Testis (tissue), 3 donors: ENCODE data around the gene CEMIP. TPM values are rescaled to one million over a fixed set of nuclear protein-coding genes. Genes with fewer than 3 reads are reported as not detected.

Source experiments
- DNase-seq: peaks from one replicate; pipeline ENCODE4 v3.0.0-alpha.2; 2019
- H3K27ac ChIP-seq, 2 donors: fragments of 200-600 bp; sonication (generic); one replicate each; pipeline ENCODE4 v1.5.1; 2019
- H3K27me3 ChIP-seq: fragments of 200-600 bp; sonication (generic); one replicate; pipeline ENCODE4 v1.5.1; 2019
- H3K36me3 ChIP-seq: fragments of 200-600 bp; sonication (generic); one replicate; pipeline ENCODE4 v1.5.1; 2017; ENCODE audit warnings: low read depth; ENCODE audit errors: missing control alignments
- H3K4me1 ChIP-seq: fragments of 200-600 bp; sonication (generic); one replicate; pipeline ENCODE4 v1.5.1; 2019
- H3K4me3 ChIP-seq, 2 donors: fragments of 200-600 bp; sonication (generic); one replicate each; pipeline ENCODE4 v1.5.1; 2017 to 2019
- H3K9me3 ChIP-seq: fragments of 200-600 bp; sonication (generic); one replicate; pipeline ENCODE4 v1.5.1; 2017
- POLR2A ChIP-seq: fragments of 450-650 bp; IDR thresholded peaks from one replicate; pipeline ENCODE4 v1.6.1; 2017; ENCODE audit warnings: antibody characterized with exemption, mild to moderate bottlenecking, moderate library complexity
- WGBS, 2 donors: methylation state at CpG; one replicate each; pipeline ENCODE4 v1.1.5; 2018; 5-methylcytosine and 5-hydroxymethylcytosine counted together
- intact Hi-C: fragments of 100-400 bp; cut with DNase I; formaldehyde crosslinking; loops from one replicate; pipeline ENCODE4 v1.15.1; 2023; ENCODE audit warnings: low total_unique reads
- polyA plus RNA-seq: library from polyadenylated mRNA; stranded (reverse); fragments of 350-450 nt; fragmentation: Illumina TruSeq; extraction: RNeasy Lipid Tissue Mini Kit (QIAGEN cat#74804); gene quantifications from one replicate; pipeline ENCODE4 v1.2.3, GENCODE V29; 2014; ENCODE audit warnings: low read depth, low replicate concordance; ENCODE audit not compliant: insufficient read depth
- total RNA-seq, 2 donors: library from RNA; depleted of rRNA; stranded (reverse); fragments of >200 nt; gene quantifications; one replicate each; pipeline ENCODE4 v1.2.3, GENCODE V29; 2016
- TF ChIP-seq, protein P1 (sequence below), 3 experiments: fragments of 450-650 bp in 2 of 3; fragments of 200-600 bp in 1 of 3; sonication (generic) in 1 of 3; IDR thresholded peaks; one replicate each; pipeline ENCODE4 v1.5.1; 2016 to 2019; ENCODE audit warnings: antibody characterized with exemption in 3 of 3, mild to moderate bottlenecking in 2 of 3, moderate library complexity in 1 of 3

Gene CEMIP
- total and polyA plus RNA-seq, 3 donors from 2014 or later, result 7.5 to 21.5 (median 8.3) TPM

- TF ChIP-seq, protein P1, sequence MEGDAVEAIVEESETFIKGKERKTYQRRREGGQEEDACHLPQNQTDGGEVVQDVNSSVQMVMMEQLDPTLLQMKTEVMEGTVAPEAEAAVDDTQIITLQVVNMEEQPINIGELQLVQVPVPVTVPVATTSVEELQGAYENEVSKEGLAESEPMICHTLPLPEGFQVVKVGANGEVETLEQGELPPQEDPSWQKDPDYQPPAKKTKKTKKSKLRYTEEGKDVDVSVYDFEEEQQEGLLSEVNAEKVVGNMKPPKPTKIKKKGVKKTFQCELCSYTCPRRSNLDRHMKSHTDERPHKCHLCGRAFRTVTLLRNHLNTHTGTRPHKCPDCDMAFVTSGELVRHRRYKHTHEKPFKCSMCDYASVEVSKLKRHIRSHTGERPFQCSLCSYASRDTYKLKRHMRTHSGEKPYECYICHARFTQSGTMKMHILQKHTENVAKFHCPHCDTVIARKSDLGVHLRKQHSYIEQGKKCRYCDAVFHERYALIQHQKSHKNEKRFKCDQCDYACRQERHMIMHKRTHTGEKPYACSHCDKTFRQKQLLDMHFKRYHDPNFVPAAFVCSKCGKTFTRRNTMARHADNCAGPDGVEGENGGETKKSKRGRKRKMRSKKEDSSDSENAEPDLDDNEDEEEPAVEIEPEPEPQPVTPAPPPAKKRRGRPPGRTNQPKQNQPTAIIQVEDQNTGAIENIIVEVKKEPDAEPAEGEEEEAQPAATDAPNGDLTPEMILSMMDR (IDR thresholded peaks at IDR 0.05), result no peak
- TF ChIP-seq POLR2A, result no peak
- WGBS, 2 donors, result 85 to 88% methylated on average over 2 of the region's 2 CpGs
- Histone ChIP-seq H3K27me3 (no peaks in the 10 kb centered on the region), H3K4me3 (no peak overlapping the region), H3K27ac (no peak overlapping the region), H3K4me1 (no peaks in the 10 kb centered on the region), H3K9me3 (no peaks in the 10 kb centered on the region), H3K36me3 (no peaks in the 10 kb centered on the region)
- no peak for DNase-seq
- intact Hi-C loops, result no loop called here
Measured at GRCh38 chr15:80883641-80884040, 104.5 kb downstream of the CEMIP start.

DNA sequence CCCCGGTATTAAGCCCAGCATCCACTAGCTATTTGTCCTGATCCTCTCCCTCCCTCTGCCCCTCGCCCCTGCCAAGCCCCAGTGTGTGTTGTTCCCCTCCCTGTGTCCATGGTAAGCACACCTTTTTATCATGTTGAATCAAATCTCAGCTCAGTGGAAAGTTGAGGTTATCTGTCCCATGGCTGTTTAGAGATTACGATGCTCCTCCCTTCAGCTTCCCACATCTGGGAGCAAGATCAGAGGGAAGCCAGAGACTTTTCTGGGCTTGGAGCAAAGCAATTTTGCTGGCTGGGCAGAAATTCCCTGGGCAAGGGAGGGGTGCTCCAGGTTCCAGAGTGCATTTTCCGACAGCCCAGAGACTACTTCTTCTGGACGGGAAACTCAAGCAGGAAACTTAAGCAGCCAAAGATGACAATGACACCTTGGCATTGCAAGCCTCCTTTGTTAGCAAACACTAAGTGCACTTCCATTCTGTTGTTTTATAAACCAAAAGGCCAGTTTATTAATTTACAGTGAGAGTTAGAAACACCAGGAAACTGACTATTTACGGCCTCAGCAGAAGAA is 105.9 kb downstream of the CEMIP start:
- Histone ChIP-seq H3K27ac (no peak overlapping the region), H3K27me3 (no peaks in the 10 kb centered on the region), H3K4me3 (no peak overlapping the region), H3K36me3 (no peaks in the 10 kb centered on the region), H3K4me1 (no peaks in the 10 kb centered on the region), H3K9me3 (no peaks in the 10 kb centered on the region)
- intact Hi-C loops, result no loop called here
- WGBS, 2 donors, result 78 to 86% methylated on average over 6 of the region's 6 CpGs
- no peak for DNase-seq
- TF ChIP-seq POLR2A, result no peak
- TF ChIP-seq, protein P1 (IDR thresholded peaks at IDR 0.05), result no peak

DNA sequence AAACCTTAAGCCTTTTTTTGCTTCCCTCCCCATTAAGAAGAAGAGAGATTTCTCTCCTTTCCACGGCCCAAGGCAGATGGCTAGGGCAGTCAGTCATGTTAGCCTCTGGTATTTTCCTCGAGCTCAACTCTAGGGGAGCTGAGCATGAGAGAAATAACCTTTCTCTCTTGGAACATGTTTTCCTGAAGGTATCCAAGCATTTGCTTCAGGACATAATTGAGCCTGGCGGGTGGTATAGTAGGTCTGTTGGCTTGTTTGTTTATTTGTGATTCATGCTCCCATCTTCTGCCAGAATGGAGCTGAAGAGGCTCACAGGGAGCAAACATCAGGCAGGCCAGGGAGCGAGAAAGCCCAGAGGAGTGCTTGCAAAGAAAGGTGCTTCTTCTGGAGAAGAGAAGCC is 108.0 kb downstream of the CEMIP start:
- H3K36me3 ChIP-seq, result no peaks in the 10 kb centered on the region
- no peak for TF ChIP-seq POLR2A
- TF ChIP-seq, protein P1 (IDR thresholded peaks at IDR 0.05), result no peak
- peaks cover 2% of the 10 kb centered on the region for H3K4me1 ChIP-seq
- no peaks in the 10 kb centered on the region for H3K27me3 ChIP-seq
- intact Hi-C loops, result no loop called here
- H3K4me3 ChIP-seq, result no peak overlapping the region
- no peak overlapping the region for H3K27ac ChIP-seq
- H3K9me3 ChIP-seq, result no peaks in the 10 kb centered on the region
- DNase-seq, result no peak
- WGBS, 2 donors, result 72 to 92% methylated on average over 4 of the region's 4 CpGs

- no peaks in the 10 kb centered on the region for H3K36me3 ChIP-seq
- H3K4me1 ChIP-seq, result peaks cover 15% of the 10 kb centered on the region
- no peaks in the 10 kb centered on the region for H3K9me3 ChIP-seq
- DNase-seq, result no peak
- H3K4me3 ChIP-seq, result no peak overlapping the region
- H3K27me3 ChIP-seq, result no peaks in the 10 kb centered on the region
- TF ChIP-seq, protein P1 (IDR thresholded peaks at IDR 0.05), result no peak
- TF ChIP-seq POLR2A, result no peak
- WGBS, 2 donors, result 93 to 96% methylated on average over 3 of the region's 3 CpGs
- H3K27ac ChIP-seq, result no peak overlapping the region
- intact Hi-C loops, result no loop called here
Measured at GRCh38 chr15:80888846-80889245, 109.7 kb downstream of the CEMIP start.

GRCh38 chr15:80890341-80891005 is 111.3 kb downstream of the CEMIP start:
- no peak for TF ChIP-seq POLR2A
- TF ChIP-seq, protein P1 (IDR thresholded peaks at IDR 0.05), result no peak
- 71 to 76% methylated on average over 8 of the region's 8 CpGs for WGBS, 2 donors
- no peak overlapping the region for H3K27ac ChIP-seq
- DNase-seq, result no peak
- no peaks in the 10 kb centered on the region for H3K9me3 ChIP-seq
- H3K27me3 ChIP-seq, result no peaks in the 10 kb centered on the region
- no peaks in the 10 kb centered on the region for H3K36me3 ChIP-seq
- H3K4me1 ChIP-seq, result peaks cover 18% of the 10 kb centered on the region
- intact Hi-C loops, result no loop called here
- H3K4me3 ChIP-seq, result no peak overlapping the region
